ENCODE data around the gene VPREB1.
"Not testable (repeated sequence)": the region's sequence is repeated elsewhere in the genome, so short reads cannot be mapped to it uniquely, and the experiment has no call there.

DNA sequence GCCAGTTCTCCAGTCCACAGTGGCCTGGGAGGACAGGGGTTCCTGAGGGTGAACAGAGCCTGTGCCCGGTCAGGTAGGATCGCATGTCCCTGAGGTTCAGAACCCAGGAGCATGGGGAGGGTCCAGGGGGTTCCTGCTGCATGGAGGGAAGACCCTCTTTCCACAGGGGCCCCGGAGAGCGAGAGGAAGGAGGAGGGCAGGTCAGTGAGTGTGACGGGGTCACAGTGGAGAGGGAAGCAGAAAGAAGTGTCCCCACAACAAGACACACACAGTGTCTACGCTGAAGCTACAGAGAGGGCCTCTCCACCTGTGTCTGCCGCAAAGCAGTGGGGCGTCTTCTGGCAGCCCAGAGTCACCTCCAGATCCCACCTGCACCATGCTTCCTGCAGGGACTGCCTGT, 6.1 kb downstream of the VPREB1 start:
- TF ChIP-seq, protein P1, sequence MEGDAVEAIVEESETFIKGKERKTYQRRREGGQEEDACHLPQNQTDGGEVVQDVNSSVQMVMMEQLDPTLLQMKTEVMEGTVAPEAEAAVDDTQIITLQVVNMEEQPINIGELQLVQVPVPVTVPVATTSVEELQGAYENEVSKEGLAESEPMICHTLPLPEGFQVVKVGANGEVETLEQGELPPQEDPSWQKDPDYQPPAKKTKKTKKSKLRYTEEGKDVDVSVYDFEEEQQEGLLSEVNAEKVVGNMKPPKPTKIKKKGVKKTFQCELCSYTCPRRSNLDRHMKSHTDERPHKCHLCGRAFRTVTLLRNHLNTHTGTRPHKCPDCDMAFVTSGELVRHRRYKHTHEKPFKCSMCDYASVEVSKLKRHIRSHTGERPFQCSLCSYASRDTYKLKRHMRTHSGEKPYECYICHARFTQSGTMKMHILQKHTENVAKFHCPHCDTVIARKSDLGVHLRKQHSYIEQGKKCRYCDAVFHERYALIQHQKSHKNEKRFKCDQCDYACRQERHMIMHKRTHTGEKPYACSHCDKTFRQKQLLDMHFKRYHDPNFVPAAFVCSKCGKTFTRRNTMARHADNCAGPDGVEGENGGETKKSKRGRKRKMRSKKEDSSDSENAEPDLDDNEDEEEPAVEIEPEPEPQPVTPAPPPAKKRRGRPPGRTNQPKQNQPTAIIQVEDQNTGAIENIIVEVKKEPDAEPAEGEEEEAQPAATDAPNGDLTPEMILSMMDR (IDR thresholded peaks at IDR 0.05; ENCODE audit: insufficient read depth, low read length) = not testable (repeated sequence)
- not testable (repeated sequence) for TF ChIP-seq POLR2AphosphoS5 (IDR thresholded peaks at IDR 0.05; ENCODE audit: low read depth); REST (IDR thresholded peaks at IDR 0.05; ENCODE audit: insufficient replicate concordance, low read depth)

Data from HL-60 (cell line).